K562 (cell line): Measurements from ENCODE around the gene HEBP1. TPM values are rescaled to one million over a fixed set of nuclear protein-coding genes. Genes with fewer than 3 reads are reported as not detected.

ENCODE experiments used
- MBD1 ChIP-seq: fragments of 250-450 bp; sonication (Bioruptor Pico); IDR thresholded peaks from 2 replicates; pipeline ENCODE4 v1.8.0; 2022; ENCODE audit warnings: inconsistent platforms
- SMAD1 ChIP-seq: fragments of 150-350 bp; IDR thresholded peaks from 2 replicates; pipeline ENCODE4 v1.6.1; 2014; ENCODE audit warnings: low read length, low read depth; ENCODE audit not compliant: partially characterized antibody
- SPI1 ChIP-seq: IDR thresholded peaks from 2 replicates; pipeline ENCODE4 v1.6.1; 2011; ENCODE audit warnings: low read depth, low read length, control low read depth, borderline replicate concordance
- polyA plus RNA-seq, 8 experiments: library from polyadenylated mRNA; depleted of rRNA in 4 of 8; stranded (reverse) in 5 of 8; unstranded in 3 of 8; fragments of >200 nt; fragmentation: Nextera tagmentation in 2 of 8; fragmentation: Illumina TruSeq in 1 of 8; extraction: Ambion mirVana in 2 of 8; extraction: Trizol in 1 of 8; gene quantifications; 2 replicates each; pipeline versions ENCODE4 v1.2.1 to v1.2.3, GENCODE V29; 2011 to 2014; ENCODE audit warnings: inconsistent platforms in 1 of 8, missing spikeins in 1 of 8
- total RNA-seq, 7 experiments: library from RNA; depleted of rRNA in 6 of 7; stranded (reverse); fragments of >200 nt in 6 of 7; fragmentation: Illumina TruSeq in 2 of 7; extraction: Trizol in 2 of 7; gene quantifications; 2 replicates each; pipeline versions ENCODE4 v1.2.1 to v1.2.3, GENCODE V29; 2011 to 2021; ENCODE audit warnings: low replicate concordance in 1 of 7
- TF ChIP-seq, protein P1 (sequence below): fragments of 450-650 bp; IDR thresholded peaks from 2 replicates; pipeline ENCODE4 v1.6.1; 2017; ENCODE audit warnings: antibody characterized with exemption
- TF ChIP-seq, protein P2 (sequence below): fragments of 250-450 bp; sonication (Bioruptor Pico); IDR thresholded peaks from 2 replicates; pipeline ENCODE4 v1.5.0; 2021

The HEBP1 gene
- total and polyA plus RNA-seq, 9 of the 15 experiments (the other 6 are each of a cell fraction or from before 2014, with no cell fraction given): 1.1 to 10.1 (median 2.4) TPM

DNA sequence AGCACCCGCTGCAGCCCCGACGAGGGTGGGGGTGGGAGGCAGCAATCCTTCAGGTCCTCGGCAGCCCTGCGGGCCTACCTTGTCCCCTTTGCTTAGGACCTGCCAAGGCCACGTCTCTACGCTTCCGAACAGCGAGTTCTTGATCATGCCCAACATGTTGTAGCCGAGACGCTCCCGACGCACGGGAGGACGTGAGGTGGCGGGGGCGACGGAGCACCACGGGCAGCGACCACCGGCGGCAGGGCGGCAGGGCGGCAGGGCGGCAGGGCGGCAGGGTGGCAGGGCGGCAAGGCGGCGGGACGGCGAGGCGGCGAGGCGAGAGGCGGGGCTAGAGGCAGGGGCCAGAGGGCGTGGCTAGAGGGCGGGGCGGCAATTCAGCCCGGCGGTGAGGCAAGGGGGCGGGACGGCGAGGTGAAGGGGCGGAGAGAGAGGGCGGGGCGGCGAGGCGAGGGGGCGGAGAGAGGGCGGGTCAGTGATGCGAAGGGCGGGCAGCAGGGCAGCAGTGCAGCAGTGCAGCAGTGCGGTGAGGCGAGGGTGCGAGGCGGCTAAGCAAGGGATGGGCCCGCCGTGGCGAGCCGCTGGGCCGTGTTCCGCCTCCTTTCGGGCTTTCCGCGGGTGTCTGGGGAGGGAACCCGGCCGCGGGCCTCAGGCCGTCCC, at the start of gene HEBP1 (continued):
- TF ChIP-seq MBD1 (CRISPR knock-in tag): no peak
- TF ChIP-seq SMAD1: no peak
- TF ChIP-seq, protein P1, sequence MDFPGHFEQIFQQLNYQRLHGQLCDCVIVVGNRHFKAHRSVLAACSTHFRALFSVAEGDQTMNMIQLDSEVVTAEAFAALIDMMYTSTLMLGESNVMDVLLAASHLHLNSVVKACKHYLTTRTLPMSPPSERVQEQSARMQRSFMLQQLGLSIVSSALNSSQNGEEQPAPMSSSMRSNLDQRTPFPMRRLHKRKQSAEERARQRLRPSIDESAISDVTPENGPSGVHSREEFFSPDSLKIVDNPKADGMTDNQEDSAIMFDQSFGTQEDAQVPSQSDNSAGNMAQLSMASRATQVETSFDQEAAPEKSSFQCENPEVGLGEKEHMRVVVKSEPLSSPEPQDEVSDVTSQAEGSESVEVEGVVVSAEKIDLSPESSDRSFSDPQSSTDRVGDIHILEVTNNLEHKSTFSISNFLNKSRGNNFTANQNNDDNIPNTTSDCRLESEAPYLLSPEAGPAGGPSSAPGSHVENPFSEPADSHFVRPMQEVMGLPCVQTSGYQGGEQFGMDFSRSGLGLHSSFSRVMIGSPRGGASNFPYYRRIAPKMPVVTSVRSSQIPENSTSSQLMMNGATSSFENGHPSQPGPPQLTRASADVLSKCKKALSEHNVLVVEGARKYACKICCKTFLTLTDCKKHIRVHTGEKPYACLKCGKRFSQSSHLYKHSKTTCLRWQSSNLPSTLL: no peak
- no peak for TF ChIP-seq SPI1
- TF ChIP-seq, protein P2, sequence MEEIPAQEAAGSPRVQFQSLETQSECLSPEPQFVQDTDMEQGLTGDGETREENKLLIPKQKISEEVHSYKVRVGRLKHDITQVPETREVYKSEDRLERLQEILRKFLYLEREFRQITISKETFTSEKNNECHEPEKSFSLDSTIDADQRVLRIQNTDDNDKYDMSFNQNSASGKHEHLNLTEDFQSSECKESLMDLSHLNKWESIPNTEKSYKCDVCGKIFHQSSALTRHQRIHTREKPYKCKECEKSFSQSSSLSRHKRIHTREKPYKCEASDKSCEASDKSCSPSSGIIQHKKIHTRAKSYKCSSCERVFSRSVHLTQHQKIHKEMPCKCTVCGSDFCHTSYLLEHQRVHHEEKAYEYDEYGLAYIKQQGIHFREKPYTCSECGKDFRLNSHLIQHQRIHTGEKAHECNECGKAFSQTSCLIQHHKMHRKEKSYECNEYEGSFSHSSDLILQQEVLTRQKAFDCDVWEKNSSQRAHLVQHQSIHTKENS (CRISPR knock-in tag): no peak
